ENCODE measurements around the gene AFF3. TPM values are rescaled to one million over a fixed set of nuclear protein-coding genes. Genes with fewer than 3 reads are reported as not detected.
A peak's percentile ranks its signal among the peaks of the same experiment; 100 is the strongest.

AFF3 gene
- total and polyA plus RNA-seq, 2 of the 4 experiments (the other 2 are of a cell fraction), result 12.9 to 14.3 TPM

- Histone ChIP-seq H3K4me2 (ENCODE audit: low read depth, low read length) (no peak overlapping the region), H2BK20ac (ENCODE audit: low read depth, low read length) (peak overlapping the region; percentile 62), H3K4me1 (ENCODE audit: control insufficient read depth, insufficient read depth, low read length) (peaks cover 44% of the 10 kb centered on the region), H2AK5ac (ENCODE audit: low read depth, low read length) (peak overlapping the region; percentile 89; the same call in 1 of the 2 replicates), H3K9me3 (ENCODE audit: control insufficient read depth, insufficient read depth, low read length) (no peaks in the 10 kb centered on the region), H4K20me1 (ENCODE audit: insufficient read depth, low read length) (no peaks in the 10 kb centered on the region), H3K79me1 (ENCODE audit: low read depth in 1 of 2, low read length in 2 of 2) (peaks cover 14 to 55% of the 10 kb centered on the region in 2 experiments; a peak in 3 of 4 replicates), H2AK9ac (replicated peaks; ENCODE audit: low read depth, low read length, poor library complexity) (no peak overlapping the region), H2BK5ac (ENCODE audit: low read depth, low read length, poor library complexity, severe bottlenecking) (peak overlapping the region; percentile 77), H3K4me3 (ENCODE audit: insufficient read depth, low read depth, low read length) (no peak overlapping the region), H3K9ac (ENCODE audit: low read depth, low read length) (no peak overlapping the region), H4K8ac (ENCODE audit: low read depth in 2 of 2, low read length in 2 of 2) (peak overlapping the region; percentile 14 to 72; a peak in 3 of 4 replicates), H3K4ac (ENCODE audit: low read depth, low read length) (peak overlapping the region; percentile 62; the same call in 1 of the 2 replicates), H3K36me3 (ENCODE audit: control insufficient read depth, insufficient read depth, low read length) (no peaks in the 10 kb centered on the region; the same call in 1 of the 2 replicates), H3K56ac (ENCODE audit: extremely low read depth, insufficient read depth, low read length) (no peak overlapping the region), H3K9me1 (ENCODE audit: insufficient read depth, low read length) (peaks cover 19% of the 10 kb centered on the region), H2BK120ac (ENCODE audit: low read depth, low read length) (peak overlapping the region; percentile 89), H3K18ac (ENCODE audit: low read depth, low read length) (peak overlapping the region; percentile 46), H4K91ac (ENCODE audit: insufficient read depth, low read depth, low read length) (peak overlapping the region; percentile 74), H3K27ac (ENCODE audit: insufficient read depth, low read length) (peak overlapping the region; percentile 11; the same call in 1 of the 2 replicates), H2BK15ac (ENCODE audit: low read depth, low read length) (0 out of 3 replicates have a peak overlapping the region, but pooled peaks have one; percentile 57), H3K27me3 (ENCODE audit: control insufficient read depth, insufficient read depth, low read length) (no peaks in the 10 kb centered on the region), H3K23ac (ENCODE audit: low read depth, low read length) (peak overlapping the region; percentile 18; the same call in 1 of the 2 replicates), H4K5ac (ENCODE audit: low read depth, low read length) (peak overlapping the region; percentile 79; the same call in 1 of the 2 replicates), H2AFZ (replicated peaks; ENCODE audit: low read length, poor library complexity) (no peak overlapping the region), H3K14ac (replicated peaks; ENCODE audit: low read depth, low read length) (peak overlapping the region; percentile 68; the same call in 1 of the 2 replicates)
- intact Hi-C loops (cut with micrococcal nuclease), result no loop called here
- ChIA-PET CTCF (no interaction called here), POLR2A (ENCODE audit: unreplicated experiment) (no interaction called here)
- peak; percentile 52 for DNase-seq
- in situ Hi-C loops (cut with MboI; ENCODE audit: low sequenced_read_pairs), result no loop called here
- ATAC-seq (ENCODE audit: low read depth), result peak; percentile 36
- no CpG with 5 or more reads among the region's 4 CpGs for WGBS, 2 experiments (ENCODE audit: extremely low coverage in 2 of 2, insufficient read length in 1 of 2)
- BruUV-seq (replicated peaks), result no TSS peak
- dilution Hi-C loops (cut with HindIII; ENCODE audit: low sequenced_read_pairs, unreplicated experiment), result no loop called here
- TF ChIP-seq SMC3 (IDR thresholded peaks at IDR 0.05; ENCODE audit: low read depth, low read length) (no peak), MAFK (IDR thresholded peaks at IDR 0.05; ENCODE audit: low read depth, low read length) (no peak), MXI1 (IDR thresholded peaks at IDR 0.05; ENCODE audit: borderline replicate concordance, low read depth, low read length) (no peak), FOS (IDR thresholded peaks at IDR 0.05; ENCODE audit: low read depth, low read length) (no peak), RCOR1 (IDR thresholded peaks at IDR 0.05; ENCODE audit: insufficient replicate concordance, low read length) (no peak), RFX5 (IDR thresholded peaks at IDR 0.05; ENCODE audit: low read depth, low read length) (no peak), NFE2L2 (IDR thresholded peaks at IDR 0.05; ENCODE audit: low read depth, low read length) (no peak), CEBPB (IDR thresholded peaks at IDR 0.05; ENCODE audit: low read depth, low read length) (no peak), RAD21 (IDR thresholded peaks at IDR 0.05; ENCODE audit: low read length) (no peak), POLR2A (IDR thresholded peaks at IDR 0.05; ENCODE audit: low read depth, low read length) (no peak), CHD1 (IDR thresholded peaks at IDR 0.05; ENCODE audit: low read depth, low read length) (no peak), MAZ (IDR thresholded peaks at IDR 0.05; ENCODE audit: borderline replicate concordance, low read depth, low read length) (no peak), BHLHE40 (IDR thresholded peaks at IDR 0.05; ENCODE audit: low read depth, low read length) (no peak), USF2 (IDR thresholded peaks at IDR 0.05; ENCODE audit: low read depth, low read length) (no peak), CTCF (conservative IDR thresholded peaks at IDR 0.05; ENCODE audit: low read depth, low read length) (no peak)
Measured at GRCh38 chr2:99863236-99863902, 279.0 kb downstream of the AFF3 start.

All from IMR-90 (cell line).